ENCODE results near the gene TCEANC2. TPM values are rescaled to one million over a fixed set of nuclear protein-coding genes. Genes with fewer than 3 reads are reported as not detected.

The TCEANC2 gene
- polyA plus RNA-seq, 1 of the 3 experiments (the other 2 are of a cell fraction): 4.7 TPM

DNA sequence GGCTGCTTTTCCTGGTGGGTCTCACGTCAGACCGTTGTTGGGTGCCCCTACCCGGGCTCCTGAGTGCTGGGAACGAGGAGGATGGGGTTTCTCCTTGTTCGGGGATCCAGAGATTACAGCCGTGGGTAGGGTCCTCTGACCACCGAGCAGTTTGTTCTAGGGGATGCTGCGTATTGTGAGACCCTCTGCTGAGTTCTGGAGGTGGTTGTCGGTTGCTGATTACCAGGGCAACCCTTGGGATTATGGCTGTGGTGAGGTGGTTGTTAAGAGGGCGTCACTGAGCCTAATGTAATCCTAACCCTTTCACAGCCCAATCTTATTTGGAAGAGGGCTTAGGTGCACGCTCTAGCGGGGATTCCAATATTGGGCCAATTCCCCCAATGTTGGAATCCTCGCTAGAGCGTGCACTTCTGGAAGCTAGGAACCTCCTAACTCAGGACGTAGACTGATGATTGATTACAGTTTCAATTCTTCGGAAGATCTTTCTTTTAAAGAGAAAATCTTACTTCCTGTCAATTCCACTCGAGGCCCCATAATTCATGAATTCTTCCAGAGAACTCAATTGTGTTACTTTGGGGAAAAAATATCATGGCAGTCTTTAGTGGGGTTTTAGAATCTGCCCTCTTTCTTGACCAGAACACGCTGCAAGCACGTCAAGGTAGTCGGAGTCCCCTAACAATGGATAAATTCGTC is 483 bp downstream of the TCEANC2 start (continued):
- TF ChIP-seq, protein P1, sequence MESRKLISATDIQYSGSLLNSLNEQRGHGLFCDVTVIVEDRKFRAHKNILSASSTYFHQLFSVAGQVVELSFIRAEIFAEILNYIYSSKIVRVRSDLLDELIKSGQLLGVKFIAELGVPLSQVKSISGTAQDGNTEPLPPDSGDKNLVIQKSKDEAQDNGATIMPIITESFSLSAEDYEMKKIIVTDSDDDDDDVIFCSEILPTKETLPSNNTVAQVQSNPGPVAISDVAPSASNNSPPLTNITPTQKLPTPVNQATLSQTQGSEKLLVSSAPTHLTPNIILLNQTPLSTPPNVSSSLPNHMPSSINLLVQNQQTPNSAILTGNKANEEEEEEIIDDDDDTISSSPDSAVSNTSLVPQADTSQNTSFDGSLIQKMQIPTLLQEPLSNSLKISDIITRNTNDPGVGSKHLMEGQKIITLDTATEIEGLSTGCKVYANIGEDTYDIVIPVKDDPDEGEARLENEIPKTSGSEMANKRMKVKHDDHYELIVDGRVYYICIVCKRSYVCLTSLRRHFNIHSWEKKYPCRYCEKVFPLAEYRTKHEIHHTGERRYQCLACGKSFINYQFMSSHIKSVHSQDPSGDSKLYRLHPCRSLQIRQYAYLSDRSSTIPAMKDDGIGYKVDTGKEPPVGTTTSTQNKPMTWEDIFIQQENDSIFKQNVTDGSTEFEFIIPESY (IDR thresholded peaks at IDR 0.05; ENCODE audit: borderline replicate concordance, low read depth): no peak
- TF ChIP-seq, protein P2, sequence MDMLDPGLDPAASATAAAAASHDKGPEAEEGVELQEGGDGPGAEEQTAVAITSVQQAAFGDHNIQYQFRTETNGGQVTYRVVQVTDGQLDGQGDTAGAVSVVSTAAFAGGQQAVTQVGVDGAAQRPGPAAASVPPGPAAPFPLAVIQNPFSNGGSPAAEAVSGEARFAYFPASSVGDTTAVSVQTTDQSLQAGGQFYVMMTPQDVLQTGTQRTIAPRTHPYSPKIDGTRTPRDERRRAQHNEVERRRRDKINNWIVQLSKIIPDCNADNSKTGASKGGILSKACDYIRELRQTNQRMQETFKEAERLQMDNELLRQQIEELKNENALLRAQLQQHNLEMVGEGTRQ (IDR thresholded peaks at IDR 0.05; ENCODE audit: borderline replicate concordance, low read depth, low read length): no peak
- no peak for TF ChIP-seq EZH2phosphoT487 (IDR thresholded peaks at IDR 0.05; ENCODE audit: borderline replicate concordance, low read depth)

DNA sequence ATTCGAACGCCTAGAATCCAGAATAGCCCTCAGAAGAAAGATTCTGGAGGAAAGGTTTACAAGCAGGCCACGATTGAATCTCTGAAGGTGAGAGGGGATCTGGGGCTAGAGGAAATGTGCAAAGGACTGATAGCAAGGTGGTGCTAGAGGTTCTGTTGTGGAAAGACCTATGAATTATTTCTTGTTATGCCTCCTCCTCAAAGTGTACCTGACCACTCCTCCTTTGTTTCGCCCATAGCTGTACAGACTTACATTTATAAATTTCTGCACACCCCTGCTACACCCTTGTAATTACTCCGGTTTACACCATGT is 986 bp downstream of the TCEANC2 start:
- H2AFZ ChIP-seq (ENCODE audit: low read depth): peak overlapping the region; percentile 97
- H3K27me3 ChIP-seq (ENCODE audit: insufficient read depth): no peaks in the 10 kb centered on the region
- ChIA-PET POLR2A (no interaction called here), CTCF (interaction anchor here (1.3 kb wide), 1 partner anchor 15 kb away, joined by 6 read pairs; no protein-coding TSS in a partner anchor)
- no peaks in the 10 kb centered on the region for H3F3A ChIP-seq (replicated peaks; ENCODE audit: insufficient read depth)
- peak overlapping the region; percentile 98 for H3K4me2 ChIP-seq
- peak overlapping the region; percentile 92 for H3K9ac ChIP-seq
- no peak for DNase-seq
- H3K9me2 ChIP-seq: no peaks in the 10 kb centered on the region
- peak overlapping the region; percentile 67 to 79 for H3K4me3 ChIP-seq (ENCODE audit: low read depth in 2 of 2, low read length in 1 of 2)
- peaks cover 0 to 2% of the 10 kb centered on the region in 2 experiments; a peak in 2 of 4 replicates for H3K4me1 ChIP-seq (ENCODE audit: control insufficient read depth in 1 of 2, insufficient read depth in 2 of 2, low read depth in 1 of 2, low read length in 1 of 2)
- H3K27ac ChIP-seq (ENCODE audit: low read depth in 2 of 2, low read length in 1 of 2): peak overlapping the region; percentile 76 to 87; a peak in 3 of 4 replicates
- H4K20me1 ChIP-seq (ENCODE audit: insufficient read depth): no peaks in the 10 kb centered on the region; the same call in 1 of the 2 replicates
- H3K9me3 ChIP-seq: no peaks in the 10 kb centered on the region
- WGBS (ENCODE audit: low lambda C conversion rate): 30% methylated on average over 5 of the region's 5 CpGs
- H3K79me2 ChIP-seq (ENCODE audit: insufficient read depth): peaks cover 39% of the 10 kb centered on the region
- H3K36me3 ChIP-seq (replicated peaks in 1 of 2; ENCODE audit: control insufficient read depth in 1 of 2, insufficient read depth in 2 of 2, low read length in 1 of 2): no peaks in the 10 kb centered on the region
- no peak for TF ChIP-seq ELF1 (IDR thresholded peaks at IDR 0.05)
- TF ChIP-seq RAD21 (IDR thresholded peaks at IDR 0.05; ENCODE audit: low read length): peak; percentile 35; the same call in 1 of the 2 replicates

- TF ChIP-seq FOXJ3 (CRISPR knock-in tag; IDR thresholded peaks at IDR 0.05) (no peak), MEF2A (IDR thresholded peaks at IDR 0.05; ENCODE audit: borderline replicate concordance, low read depth) (no peak), GABPA (IDR thresholded peaks at IDR 0.05; ENCODE audit: low read depth) (no peak), GATA2 (CRISPR knock-in tag; IDR thresholded peaks at IDR 0.05) (no peak), ELF1 (IDR thresholded peaks at IDR 0.05) (no peak), EZH2phosphoT487 (IDR thresholded peaks at IDR 0.05; ENCODE audit: borderline replicate concordance, low read depth) (no peak), CHD2 (IDR thresholded peaks at IDR 0.05; ENCODE audit: low read length, partially characterized antibody) (no peak), YY1 (IDR thresholded peaks at IDR 0.05; ENCODE audit: low read depth) (no peak), MXI1 (IDR thresholded peaks at IDR 0.05; ENCODE audit: low read depth, low read length) (no peak), TAF1 (IDR thresholded peaks at IDR 0.05; ENCODE audit: borderline replicate concordance, low read depth, low read length) (no peak)
- TF ChIP-seq, protein P2 (IDR thresholded peaks at IDR 0.05; ENCODE audit: borderline replicate concordance, low read depth, low read length): no peak
- ChIA-PET CTCF (no interaction called here), POLR2A (no interaction called here)
- H3K27me3 ChIP-seq (ENCODE audit: insufficient read depth): no peaks in the 10 kb centered on the region
- H3K36me3 ChIP-seq (replicated peaks in 1 of 2; ENCODE audit: control insufficient read depth in 1 of 2, insufficient read depth in 2 of 2, low read length in 1 of 2): peaks cover 0 to 2% of the 10 kb centered on the region in 2 experiments
- H3K9me3 ChIP-seq: no peaks in the 10 kb centered on the region
- H2AFZ ChIP-seq (ENCODE audit: low read depth): no peak overlapping the region
- H4K20me1 ChIP-seq (ENCODE audit: insufficient read depth): no peaks in the 10 kb centered on the region
- no peak overlapping the region for H3K27ac ChIP-seq (ENCODE audit: low read depth in 2 of 2, low read length in 1 of 2)
- H3K9me2 ChIP-seq: no peaks in the 10 kb centered on the region
- no peak for DNase-seq
- no peak overlapping the region for H3K4me2 ChIP-seq
- H3K4me1 ChIP-seq (ENCODE audit: control insufficient read depth in 1 of 2, insufficient read depth in 2 of 2, low read depth in 1 of 2, low read length in 1 of 2): no peaks in the 10 kb centered on the region; a peak in 1 of 4 replicates
- no peaks in the 10 kb centered on the region for H3F3A ChIP-seq (replicated peaks; ENCODE audit: insufficient read depth)
- no peaks in the 10 kb centered on the region for H3K79me2 ChIP-seq (ENCODE audit: insufficient read depth)
- no peak overlapping the region for H3K4me3 ChIP-seq (ENCODE audit: low read depth in 2 of 2, low read length in 1 of 2)
- WGBS (ENCODE audit: low lambda C conversion rate): 100% methylated on average over 5 of the region's 5 CpGs
- H3K9ac ChIP-seq: no peak overlapping the region
These were observed 10.9 kb downstream of the TCEANC2 start for GRCh38 chr1:54064299-54064698.

Data from SK-N-SH (cell line).